ENCODE results near the gene S100A6.
"Not testable (repeated sequence)": the region's sequence is repeated elsewhere in the genome, so short reads cannot be mapped to it uniquely, and the experiment has no call there.

The S100A6 gene

DNA sequence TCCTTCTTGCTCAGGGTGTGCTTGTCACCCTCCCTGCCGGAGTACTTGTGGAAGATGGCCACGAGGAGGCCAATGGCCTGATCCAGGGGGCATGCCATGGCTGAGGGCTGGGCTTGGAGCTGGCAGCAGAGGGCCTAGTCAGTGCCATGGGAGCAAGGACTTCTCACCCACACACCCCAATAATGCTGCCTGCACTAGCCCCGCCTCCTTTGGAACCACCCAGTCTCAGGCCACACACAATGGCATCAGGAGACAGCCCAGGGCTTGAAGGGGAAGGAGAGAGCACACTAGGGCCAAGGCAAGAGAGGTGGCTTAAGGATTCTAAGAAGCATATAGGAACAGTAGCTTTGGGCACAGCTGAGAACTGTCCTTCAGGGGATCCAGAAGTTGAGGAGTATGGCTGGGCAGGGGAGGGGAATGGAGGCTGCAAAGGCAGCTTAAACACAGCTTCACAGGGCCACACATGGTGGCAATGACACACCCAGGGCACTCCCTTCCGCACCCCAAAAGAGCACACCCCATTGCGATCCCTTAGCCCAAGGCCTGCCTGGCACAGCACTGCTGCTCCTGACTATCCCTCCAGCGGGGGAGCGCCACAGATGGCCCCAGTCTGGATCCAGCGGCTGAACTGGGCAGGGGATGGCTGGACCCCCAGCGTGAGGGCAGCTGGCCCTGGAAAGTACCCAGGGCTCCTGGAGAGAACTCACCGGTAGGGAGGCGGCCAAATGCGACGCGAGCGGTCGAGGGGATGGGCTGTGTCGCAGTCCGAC is at the start of gene S100A6:
S100A6 (minus strand) TSS at position 750 of the 770 bp plus-strand sequence; CDS start at position 98, 652 bp downstream.
- DNase-seq: peak; percentile 75

DNA sequence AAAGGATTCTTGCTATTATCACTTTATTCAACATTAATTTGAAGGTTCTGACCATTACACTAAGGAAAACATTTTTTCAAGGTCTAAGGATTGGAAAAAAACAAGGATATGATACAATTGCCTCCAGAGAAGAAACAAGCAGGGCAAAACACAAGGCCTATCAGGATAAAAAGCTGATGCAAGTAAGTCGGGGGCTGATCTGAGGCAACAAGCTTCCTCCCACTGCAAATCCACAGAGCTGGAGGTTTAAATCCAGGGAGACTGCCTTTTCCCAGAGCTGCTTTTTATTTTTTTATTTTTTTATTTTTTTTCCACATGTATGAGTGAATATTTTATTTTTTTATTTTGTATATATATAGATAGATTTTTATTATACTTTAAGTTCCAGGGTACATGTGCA is 49.2 kb upstream of the S100A6 start:
- DNase-seq: no peak

DNA sequence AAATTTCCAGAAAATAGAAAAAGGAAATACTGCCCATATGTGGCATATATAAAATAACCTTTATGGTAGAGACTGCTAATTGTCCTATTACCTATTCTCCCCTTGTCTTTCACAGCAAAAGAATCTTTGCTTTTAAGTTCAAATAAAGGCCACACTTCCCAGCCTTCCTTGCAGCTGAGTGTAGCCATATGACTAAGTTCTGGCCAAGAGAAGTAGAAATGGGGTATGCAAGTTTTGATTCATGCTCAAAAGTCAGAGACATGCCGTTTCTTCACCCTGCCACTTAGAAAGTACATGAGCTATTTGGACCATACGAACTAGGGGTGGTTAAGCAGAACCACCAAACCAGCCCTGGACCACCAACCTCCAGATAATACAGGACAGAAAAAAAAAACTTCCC is 48.2 kb upstream of the S100A6 start:
- DNase-seq: no peak

- not testable (repeated sequence) for DNase-seq
Observed at GRCh38 chr1:153583514-153583913, 47.7 kb upstream of the S100A6 start.

DNA sequence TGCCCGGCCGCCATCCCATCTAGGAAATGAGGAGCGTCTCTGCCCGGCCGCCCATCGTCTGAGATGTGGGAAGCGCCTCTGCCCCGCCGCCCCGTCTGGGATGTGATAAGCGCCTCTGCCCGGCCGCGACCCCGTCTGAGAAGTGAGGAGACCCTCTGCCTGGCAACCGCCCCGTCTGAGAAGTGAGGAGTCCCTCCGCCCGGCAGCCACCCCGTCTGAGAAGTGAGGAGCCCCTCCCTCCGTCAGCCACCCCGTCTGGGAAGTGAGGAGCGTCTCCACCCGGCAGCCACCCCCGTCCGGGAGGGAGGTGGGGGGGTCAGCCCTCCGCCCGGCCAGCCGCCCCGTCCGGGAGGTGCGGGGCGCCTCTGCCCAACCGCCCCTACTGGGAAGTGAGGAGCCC is 47.0 kb upstream of the S100A6 start:
- not testable (repeated sequence) for DNase-seq

GRCh38 chr1:153578936-153579335 is 43.1 kb upstream of the S100A6 start:
- DNase-seq: no peak

DNA sequence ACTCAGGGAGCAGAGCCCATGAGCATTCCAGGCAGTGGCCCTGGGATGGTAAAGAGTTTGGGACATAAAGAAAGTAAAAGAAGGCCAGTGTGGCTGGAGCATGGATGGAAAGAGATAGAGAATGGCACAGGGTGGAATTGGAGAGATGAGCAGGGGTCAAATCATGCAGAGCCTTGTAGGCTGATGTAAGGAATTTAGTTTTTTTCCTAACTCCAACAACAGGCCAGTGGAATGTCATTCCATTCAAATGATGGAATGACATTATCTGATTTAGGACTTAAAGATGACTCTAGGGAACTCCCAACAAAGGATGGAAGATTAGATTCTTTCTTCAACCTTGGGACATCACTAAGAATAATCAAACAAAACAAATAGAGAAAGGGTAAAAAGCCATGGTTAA is 42.7 kb upstream of the S100A6 start:
- no peak for DNase-seq

- DNase-seq: no peak
Observed at GRCh38 chr1:153577624-153578051, 41.8 kb upstream of the S100A6 start.

DNA sequence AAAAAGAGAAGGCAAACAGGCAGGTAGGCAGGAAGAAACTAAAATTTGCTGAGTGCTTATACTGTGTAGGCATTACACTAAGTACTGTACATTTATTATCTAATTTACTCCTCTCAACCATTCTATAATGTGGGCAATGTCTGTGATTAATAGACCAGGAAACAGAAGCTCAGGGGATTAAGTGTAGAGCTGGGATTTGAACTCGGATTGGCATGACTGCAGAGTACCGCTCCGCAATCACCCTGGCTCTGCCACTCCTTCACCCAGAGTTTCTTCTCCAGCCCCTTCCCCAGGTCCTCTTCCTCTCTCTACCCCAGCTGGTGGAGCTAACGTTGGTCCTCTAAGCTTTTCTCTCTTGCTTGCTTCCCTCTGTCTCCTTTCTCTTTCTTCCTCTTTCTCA is 41.3 kb upstream of the S100A6 start:
- DNase-seq: no peak

GRCh38 chr1:153575497-153575896 is 39.7 kb upstream of the S100A6 start:
- not testable (repeated sequence) for DNase-seq

GRCh38 chr1:153575081-153575491 is 39.3 kb upstream of the S100A6 start:
- DNase-seq: not testable (repeated sequence)

GRCh38 chr1:153573351-153573750 is 37.6 kb upstream of the S100A6 start:
- no peak for DNase-seq

DNA sequence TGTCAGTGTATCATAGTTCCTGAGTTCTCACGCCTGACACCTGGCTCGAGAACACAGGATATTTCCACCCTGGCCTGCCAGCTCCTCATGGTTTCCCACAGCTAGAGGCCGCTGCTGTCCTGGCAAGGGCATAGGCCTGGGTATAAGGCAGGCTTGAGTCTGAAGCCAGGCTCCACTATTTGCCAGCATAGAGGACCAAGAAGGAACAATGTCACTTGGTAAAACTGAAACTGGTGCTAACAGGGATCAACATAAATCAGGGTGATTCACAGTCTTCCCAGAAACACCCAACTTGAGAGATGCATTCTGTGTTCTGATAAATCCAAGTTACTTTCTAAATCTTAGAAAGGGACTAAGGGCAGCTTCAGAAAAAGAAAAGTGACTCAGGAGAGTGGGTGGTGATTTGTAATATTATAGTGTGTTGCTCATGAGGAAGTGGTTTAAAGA is 36.8 kb upstream of the S100A6 start:
- DNase-seq: peak; percentile 83

GRCh38 chr1:153571706-153572105 is 35.9 kb upstream of the S100A6 start:
- no peak for DNase-seq

DNA sequence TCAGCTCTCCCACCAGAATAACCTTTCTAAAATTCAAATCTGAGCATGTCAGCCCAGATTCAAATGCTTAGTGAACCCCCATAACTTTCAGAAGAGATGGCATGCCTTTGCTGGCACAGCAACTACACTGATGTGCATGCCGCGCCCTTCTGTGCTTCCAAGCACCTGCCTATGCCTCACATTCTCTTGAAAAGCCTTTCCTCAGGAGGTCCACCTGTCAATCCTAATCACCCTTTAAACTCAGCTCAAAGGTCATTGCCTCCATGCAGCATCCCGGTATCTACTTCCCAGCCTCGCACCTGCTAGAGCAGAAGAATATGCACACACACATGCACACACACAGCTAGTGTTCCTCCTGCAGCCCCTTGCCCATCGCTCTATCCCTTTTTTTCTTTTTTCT is 35.1 kb upstream of the S100A6 start:
- no peak for DNase-seq

- DNase-seq: no peak
Observed at GRCh38 chr1:153569465-153569864, 33.7 kb upstream of the S100A6 start.

DNA sequence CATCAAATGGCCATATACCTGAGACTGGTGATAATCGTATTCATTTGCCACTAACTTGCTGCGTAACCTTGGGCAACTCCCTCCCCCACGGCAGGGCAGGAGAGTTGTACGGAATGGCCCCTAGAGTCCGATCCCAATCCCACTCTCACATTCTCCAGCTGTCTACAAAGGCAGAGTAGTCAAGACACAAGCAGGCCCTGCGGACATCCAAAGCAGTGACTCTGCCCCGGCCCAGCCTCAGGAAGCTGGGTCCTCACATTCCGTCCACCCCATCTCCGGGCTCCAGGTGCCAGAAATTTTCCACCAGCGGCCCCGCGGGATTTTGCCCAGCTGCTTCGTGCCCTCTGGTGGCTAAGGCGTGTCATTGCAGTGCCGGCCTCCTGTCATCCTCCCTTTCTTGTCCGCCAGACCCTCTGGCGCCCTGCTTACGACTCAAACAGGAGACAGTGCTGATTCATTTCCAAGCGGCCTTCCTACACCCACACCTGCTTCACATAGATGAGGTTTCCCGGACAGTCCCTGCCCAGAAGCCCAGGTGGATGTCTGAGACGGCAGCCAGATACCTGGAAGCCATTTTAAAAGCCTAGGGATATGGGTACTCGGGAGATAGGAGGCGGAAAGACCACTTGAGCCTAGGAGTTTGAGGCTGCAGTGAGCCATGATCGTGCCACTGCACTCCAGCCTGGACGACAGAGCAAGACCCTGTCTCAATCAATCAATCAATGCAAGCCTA is 32.7 kb upstream of the S100A6 start:
- DNase-seq: peak; percentile 91

GRCh38 chr1:153567621-153568366 is 32.0 kb upstream of the S100A6 start:
- DNase-seq: peak; percentile 61

DNA sequence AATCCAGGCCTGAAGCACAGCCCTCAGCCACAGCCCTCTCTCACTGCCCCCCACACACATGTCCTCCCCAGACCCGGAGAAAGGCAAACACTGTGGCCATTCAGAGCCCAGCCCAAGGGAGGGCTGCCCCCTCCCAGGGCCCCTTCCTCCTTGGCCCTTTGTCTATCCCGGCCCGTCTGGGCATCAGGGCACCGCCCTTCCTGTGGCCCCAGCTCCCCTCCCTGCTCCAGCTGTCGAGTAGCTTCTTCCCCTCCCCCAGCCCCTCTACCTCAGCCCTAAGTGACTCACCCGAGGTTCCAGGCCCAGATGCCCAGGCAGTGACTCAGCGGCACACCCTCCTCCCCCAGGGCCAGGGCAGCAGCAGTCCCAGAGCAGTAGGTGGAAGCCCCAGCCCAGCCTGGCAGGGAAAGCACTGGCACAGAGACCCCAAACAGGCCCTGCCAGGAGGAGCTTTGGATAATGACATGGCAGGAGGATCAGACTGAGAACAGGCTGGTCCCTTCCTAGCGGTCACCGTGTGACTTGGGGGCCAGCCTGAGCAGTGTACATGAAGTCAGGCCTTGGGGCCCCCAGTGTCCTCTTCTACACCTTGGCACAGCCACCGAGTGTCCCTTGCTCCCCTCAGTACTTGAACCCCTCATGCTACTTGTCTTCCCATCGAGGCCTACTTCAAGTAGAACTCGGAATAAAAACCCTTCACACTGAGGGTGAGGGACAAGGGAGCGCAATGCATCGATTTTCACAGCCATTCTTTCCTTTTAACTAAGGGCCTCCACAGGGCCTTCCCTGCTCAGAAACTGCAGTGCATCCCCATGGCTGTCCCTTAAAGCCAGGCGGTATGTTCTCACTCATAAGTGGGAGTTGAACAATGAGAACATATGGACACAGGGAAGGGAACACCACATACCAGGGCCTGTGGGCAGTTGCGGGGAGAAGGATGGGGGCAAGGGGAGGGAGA is 30.9 kb upstream of the S100A6 start:
- peak; percentile 96 for DNase-seq

GRCh38 chr1:153565529-153566374 is 30.0 kb upstream of the S100A6 start, which contains the start of gene S100A2:
TSS of gene S100A2 (minus strand) at chr1:153565844. CDS start at chr1:153563877, 1,967 bp downstream.
- peak; percentile 62 for DNase-seq

- no peak for DNase-seq
Observed at GRCh38 chr1:153563991-153564390, 28.2 kb upstream of the S100A6 start.
